Raji (cell line): ENCODE results near the gene ZP1.

ENCODE experiments used
- POLR2A ChIP-seq: IDR thresholded peaks from 2 replicates; pipeline ENCODE4 v1.6.1; 2011; ENCODE audit warnings: low read depth, low read length, control low read depth; ENCODE audit not compliant: insufficient read depth

Gene ZP1

GRCh38 chr11:60863550-60864521 is 3.5 kb upstream of the ZP1 start:
- no peak for TF ChIP-seq POLR2A

- no peak for TF ChIP-seq POLR2A
Observed at GRCh38 chr11:60864856-60865513, 2.4 kb upstream of the ZP1 start.

- no peak for TF ChIP-seq POLR2A
Observed at GRCh38 chr11:60867871-60868681, 734 bp downstream of the ZP1 start.

GRCh38 chr11:60868682-60869450 is 1.5 kb downstream of the ZP1 start:
- no peak for TF ChIP-seq POLR2A

GRCh38 chr11:60869451-60869825 is 2.1 kb downstream of the ZP1 start:
- no peak for TF ChIP-seq POLR2A

- TF ChIP-seq POLR2A, result no peak
Observed at GRCh38 chr11:60870276-60870675, 2.9 kb downstream of the ZP1 start.

GRCh38 chr11:60870733-60871377 is 3.5 kb downstream of the ZP1 start:
- TF ChIP-seq POLR2A, result no peak

GRCh38 chr11:60871378-60872061 is 4.2 kb downstream of the ZP1 start:
- no peak for TF ChIP-seq POLR2A

GRCh38 chr11:60872124-60872960 is 5.0 kb downstream of the ZP1 start:
- no peak for TF ChIP-seq POLR2A

GRCh38 chr11:60872961-60873524 is 5.7 kb downstream of the ZP1 start:
- no peak for TF ChIP-seq POLR2A

- TF ChIP-seq POLR2A, result no peak
Observed at GRCh38 chr11:60873533-60873932, 6.2 kb downstream of the ZP1 start.
